ENCODE results near the gene GLYR1. TPM values are rescaled to one million over a fixed set of nuclear protein-coding genes. Genes with fewer than 3 reads are reported as not detected.

The GLYR1 gene
- total and polyA plus RNA-seq, 7 donors = 28.6 to 74.1 (median 60.3) TPM

GRCh38 chr16:4797805-4798252 lies 49.3 kb downstream of the GLYR1 start:
- intact Hi-C loops (cut with DNase I) = no loop called here
- no peaks in the 10 kb centered on the region for H3K27me3 ChIP-seq (ENCODE audit: insufficient read depth in 3 of 3, low read length in 2 of 3)
- no peak overlapping the region for H3K4me3 ChIP-seq
- no peak for TF ChIP-seq CTCF (IDR thresholded peaks at IDR 0.05)
- ATAC-seq = no peak
- 92 to 95% (median 93%) methylated on average over 22 of the region's 22 CpGs for WGBS, 3 donors
- no peak overlapping the region for H3K27ac ChIP-seq
- H3K36me3 ChIP-seq (ENCODE audit: insufficient read depth in 1 of 2, low read depth in 1 of 2) = peaks cover 0 to 30% of the 10 kb centered on the region in 2 donors
- no peak for DNase-seq
- no peaks in the 10 kb centered on the region for H3K9me3 ChIP-seq
- H3K4me1 ChIP-seq = peaks cover 12% of the 10 kb centered on the region

- Histone ChIP-seq H3K36me3 (ENCODE audit: insufficient read depth in 1 of 2, low read depth in 1 of 2) (peaks cover 0 to 30% of the 10 kb centered on the region in 2 donors), H3K27ac (no peak overlapping the region)
- 84 to 90% (median 87%) methylated on average over 21 of the region's 21 CpGs for WGBS, 3 donors
These were observed 49.9 kb downstream of the GLYR1 start for GRCh38 chr16:4796982-4797804.

GRCh38 chr16:4795828-4796572 lies 51.1 kb downstream of the GLYR1 start:
- Histone ChIP-seq H3K9me3 (no peaks in the 10 kb centered on the region), H3K27ac (no peak overlapping the region), H3K36me3 (ENCODE audit: insufficient read depth in 1 of 2, low read depth in 1 of 2) (peaks cover 0 to 30% of the 10 kb centered on the region in 2 donors), H3K4me1 (peaks cover 4% of the 10 kb centered on the region), H3K27me3 (ENCODE audit: insufficient read depth in 3 of 3, low read length in 2 of 3) (no peaks in the 10 kb centered on the region), H3K4me3 (no peak overlapping the region)
- 91 to 93% (median 92%) methylated on average over 25 to 30 of the region's 30 CpGs for WGBS, 3 donors
- TF ChIP-seq CTCF (IDR thresholded peaks at IDR 0.05) = no peak
- DNase-seq (no peak), ATAC-seq (no peak)
- intact Hi-C loops (cut with DNase I) = no loop called here

More at GRCh38 chr16:4796982-4797804, 49.9 kb downstream of the GLYR1 start:
- DNase-seq (no peak), ATAC-seq (no peak)
- Histone ChIP-seq H3K4me1 (peaks cover 12% of the 10 kb centered on the region), H3K9me3 (no peaks in the 10 kb centered on the region), H3K27me3 (ENCODE audit: insufficient read depth in 3 of 3, low read length in 2 of 3) (no peaks in the 10 kb centered on the region), H3K4me3 (no peak overlapping the region)
- intact Hi-C loops (cut with DNase I) = no loop called here
- TF ChIP-seq CTCF (IDR thresholded peaks at IDR 0.05) = no peak

- Histone ChIP-seq H3K9me3 (no peaks in the 10 kb centered on the region), H3K27ac (no peak within 1 kb of the TSS), H3K4me3 (no peak within 1 kb of the TSS), H3K4me1 (no peaks in the 10 kb centered on the region), H3K27me3 (ENCODE audit: insufficient read depth in 3 of 3, low read length in 2 of 3) (no peaks in the 10 kb centered on the region), H3K36me3 (ENCODE audit: insufficient read depth in 1 of 2, low read depth in 1 of 2) (peaks cover 0 to 30% of the 10 kb centered on the region in 2 donors)
- WGBS, 3 donors = 68 to 75% (median 68%) methylated on average over 11 to 14 of the region's 14 CpGs
- DNase-seq (no peak), ATAC-seq (peak in 1 of 4 donors; percentile 13)
- TF ChIP-seq CTCF (IDR thresholded peaks at IDR 0.05) = no peak
- intact Hi-C loops (cut with DNase I) = no loop called here
These were observed 51.8 kb downstream of the GLYR1 start, which contains the start of gene SMIM22 for GRCh38 chr16:4795181-4795827. TSS of gene SMIM22 (plus strand) at chr16:4795369. CDS start at chr16:4795735, 366 bp downstream.

All from psoas muscle (tissue), 8 donors.